Measurements from ENCODE around the gene SCN3A.

Gene SCN3A

DNA sequence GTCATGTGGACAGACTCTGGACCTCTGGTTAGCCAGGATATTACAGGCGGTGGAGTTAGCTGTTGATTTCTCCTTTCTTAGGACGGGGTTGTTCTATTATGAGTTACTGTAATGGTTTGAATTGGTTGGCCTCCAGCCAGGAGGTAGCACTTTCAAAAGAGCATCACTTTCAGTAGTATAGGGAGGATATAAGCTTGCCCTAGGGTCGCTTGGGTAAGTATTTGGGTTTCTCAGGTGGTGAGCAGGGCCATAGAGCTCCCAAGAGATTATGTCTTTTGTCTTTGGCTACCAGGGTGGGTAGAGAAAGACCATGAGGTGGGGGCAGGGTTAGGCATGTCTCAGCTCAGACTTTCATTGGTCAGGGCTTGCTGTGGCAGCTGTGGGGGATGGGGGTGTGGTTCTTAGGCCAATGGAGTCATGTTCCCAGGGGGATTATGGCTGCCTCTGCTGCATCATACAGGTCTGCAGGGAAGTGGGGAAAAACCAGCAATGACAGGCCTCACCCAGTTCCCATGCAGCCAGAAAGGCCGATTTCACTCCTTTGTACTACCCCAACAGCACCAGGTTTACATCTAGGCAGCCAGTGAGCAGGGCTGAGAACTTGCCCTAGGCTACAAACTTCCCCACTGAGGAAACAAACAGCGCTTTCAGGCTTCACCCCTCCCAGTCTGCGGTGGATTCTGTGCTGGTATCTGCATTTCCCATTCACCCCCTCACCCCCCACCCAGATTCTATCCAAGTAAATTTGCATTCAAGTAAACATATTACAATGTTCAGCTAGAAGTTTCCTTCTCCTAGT, 159.1 kb downstream of the SCN3A start:
- DNase-seq = no peak
